Uterus (tissue), 2 donors: ENCODE measurements around the gene C19orf38.

Source experiments
- POLR2A ChIP-seq, 2 donors: fragments of 450-650 bp; IDR thresholded peaks; one replicate each; pipeline ENCODE4 v1.6.1; 2016; ENCODE audit warnings: antibody characterized with exemption in 2 of 2, mild to moderate bottlenecking in 1 of 2, moderate library complexity in 1 of 2
- TF ChIP-seq, protein P1 (sequence below), 4 experiments: fragments of 200-600 bp in 2 of 4; fragments of 450-650 bp in 2 of 4; sonication (generic) in 2 of 4; IDR thresholded peaks; one replicate each; pipeline ENCODE4 v1.5.1; 2016 to 2019; ENCODE audit warnings: antibody characterized with exemption in 4 of 4, mild to moderate bottlenecking in 2 of 4, moderate library complexity in 1 of 4

DNA sequence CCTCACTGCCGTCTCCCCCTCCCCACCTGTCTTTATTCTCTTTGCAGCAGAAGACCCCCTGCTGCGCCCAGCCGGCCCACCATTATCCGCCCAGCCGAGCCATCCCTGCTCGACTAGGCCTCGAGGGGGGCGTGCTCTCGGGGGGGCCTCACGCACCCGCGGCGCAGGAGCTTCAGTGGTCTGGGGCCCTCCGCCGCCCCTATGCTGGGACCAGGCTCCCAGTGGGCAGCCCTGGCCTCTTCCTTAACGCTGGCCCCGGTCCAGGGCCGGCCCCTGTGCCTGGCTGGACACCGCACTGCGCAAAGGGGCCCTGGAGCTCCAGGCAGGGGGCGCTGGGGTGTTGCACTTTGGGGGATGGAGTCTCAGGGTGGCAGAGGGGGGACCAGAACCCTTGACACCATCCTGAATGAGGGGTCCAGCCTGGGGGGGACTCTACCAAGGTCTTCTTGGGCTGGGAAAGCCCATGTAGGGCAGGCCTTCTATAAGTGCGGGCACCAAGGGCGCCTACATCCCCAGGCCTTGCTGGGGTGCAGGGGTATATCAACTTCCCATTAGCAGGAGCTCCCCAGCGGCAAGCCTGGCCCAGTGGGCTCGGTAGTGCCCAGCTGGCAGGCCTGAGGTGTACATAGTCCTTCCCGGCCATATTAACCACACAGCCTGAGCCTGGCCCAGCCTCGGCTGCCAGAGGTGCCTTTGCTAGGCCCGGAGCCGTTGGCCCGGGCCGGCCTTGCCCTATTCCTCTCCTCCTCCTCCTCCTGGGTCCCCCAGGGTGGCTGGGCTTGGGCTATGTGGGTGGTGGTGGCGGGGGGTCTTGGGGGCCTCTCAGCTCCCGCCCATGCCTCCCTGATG, 17.1 kb upstream of the C19orf38 start:
- TF ChIP-seq, protein P1, sequence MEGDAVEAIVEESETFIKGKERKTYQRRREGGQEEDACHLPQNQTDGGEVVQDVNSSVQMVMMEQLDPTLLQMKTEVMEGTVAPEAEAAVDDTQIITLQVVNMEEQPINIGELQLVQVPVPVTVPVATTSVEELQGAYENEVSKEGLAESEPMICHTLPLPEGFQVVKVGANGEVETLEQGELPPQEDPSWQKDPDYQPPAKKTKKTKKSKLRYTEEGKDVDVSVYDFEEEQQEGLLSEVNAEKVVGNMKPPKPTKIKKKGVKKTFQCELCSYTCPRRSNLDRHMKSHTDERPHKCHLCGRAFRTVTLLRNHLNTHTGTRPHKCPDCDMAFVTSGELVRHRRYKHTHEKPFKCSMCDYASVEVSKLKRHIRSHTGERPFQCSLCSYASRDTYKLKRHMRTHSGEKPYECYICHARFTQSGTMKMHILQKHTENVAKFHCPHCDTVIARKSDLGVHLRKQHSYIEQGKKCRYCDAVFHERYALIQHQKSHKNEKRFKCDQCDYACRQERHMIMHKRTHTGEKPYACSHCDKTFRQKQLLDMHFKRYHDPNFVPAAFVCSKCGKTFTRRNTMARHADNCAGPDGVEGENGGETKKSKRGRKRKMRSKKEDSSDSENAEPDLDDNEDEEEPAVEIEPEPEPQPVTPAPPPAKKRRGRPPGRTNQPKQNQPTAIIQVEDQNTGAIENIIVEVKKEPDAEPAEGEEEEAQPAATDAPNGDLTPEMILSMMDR (IDR thresholded peaks at IDR 0.05): no peak
- no peak for TF ChIP-seq POLR2A (IDR thresholded peaks at IDR 0.05)
